KOPT-K1 (cell line): Measurements from ENCODE around the gene RBM11.
"Not testable (repeated sequence)": the region's sequence is repeated elsewhere in the genome, so short reads cannot be mapped to it uniquely, and the experiment has no call there.

ENCODE experiments used
- H3K27ac ChIP-seq: fragments of 200-600 bp; sonication (generic); 2 replicates; pipeline ENCODE4 v1.5.1; 2016; ENCODE audit warnings: antibody characterized with exemption, mild to moderate bottlenecking, low read depth, low read length; ENCODE audit not compliant: poor library complexity, severe bottlenecking
- H3K36me3 ChIP-seq: fragments of 200-600 bp; sonication (generic); 2 replicates; pipeline ENCODE4 v1.5.1; 2017; ENCODE audit warnings: antibody characterized with exemption, mild to moderate bottlenecking, low read length, moderate library complexity; ENCODE audit not compliant: insufficient read depth
- H3K9me3 ChIP-seq: fragments of 200-600 bp; sonication (generic); 2 replicates; pipeline ENCODE4 v1.5.1; 2017; ENCODE audit warnings: antibody characterized with exemption, low read length, mild to moderate bottlenecking; ENCODE audit not compliant: insufficient read depth, poor library complexity, severe bottlenecking

Gene RBM11

GRCh38 chr21:14215971-14216641 is at the start of gene RBM11:
Gene RBM11 (plus strand): TSS chr21:14216157. CDS start chr21:14216187, 30 bp downstream.
- H3K27ac ChIP-seq, result no peak within 1 kb of the TSS
- no peaks in the 10 kb centered on the region for H3K36me3 ChIP-seq
- H3K9me3 ChIP-seq, result no peaks in the 10 kb centered on the region

- H3K9me3 ChIP-seq, H3K36me3 ChIP-seq, H3K27ac ChIP-seq: not testable (repeated sequence)
These were observed 49.3 kb upstream of the RBM11 start for GRCh38 chr21:14166463-14167223.

GRCh38 chr21:14206222-14206621 is 9.7 kb upstream of the RBM11 start:
- Histone ChIP-seq H3K36me3 (no peaks in the 10 kb centered on the region), H3K9me3 (no peaks in the 10 kb centered on the region), H3K27ac (no peak overlapping the region)

GRCh38 chr21:14210738-14211137 is 5.2 kb upstream of the RBM11 start, which contains the start of gene LIPI:
Gene LIPI (minus strand): TSS chr21:14210955. CDS start chr21:14210845, 110 bp downstream.
- Histone ChIP-seq H3K9me3 (no peaks in the 10 kb centered on the region), H3K27ac (no peak within 1 kb of the TSS), H3K36me3 (no peaks in the 10 kb centered on the region)

GRCh38 chr21:14213164-14213563 is 2.8 kb upstream of the RBM11 start:
- Histone ChIP-seq H3K9me3 (no peaks in the 10 kb centered on the region), H3K36me3 (no peaks in the 10 kb centered on the region), H3K27ac (no peak overlapping the region)

GRCh38 chr21:14223365-14223764 is 7.4 kb downstream of the RBM11 start:
- Histone ChIP-seq H3K9me3 (peaks cover under 1% of the 10 kb centered on the region), H3K27ac (no peak overlapping the region), H3K36me3 (no peaks in the 10 kb centered on the region)

- no peak overlapping the region for H3K27ac ChIP-seq
- peaks cover 21% of the 10 kb centered on the region for H3K9me3 ChIP-seq
- no peaks in the 10 kb centered on the region for H3K36me3 ChIP-seq
These were observed 13.4 kb downstream of the RBM11 start for GRCh38 chr21:14229399-14229798.

- H3K36me3 ChIP-seq, result no peaks in the 10 kb centered on the region
- no peak overlapping the region for H3K27ac ChIP-seq
- H3K9me3 ChIP-seq, result peaks cover 3% of the 10 kb centered on the region
These were observed 19.1 kb downstream of the RBM11 start for GRCh38 chr21:14235101-14235500.

GRCh38 chr21:14236180-14236579 is 20.2 kb downstream of the RBM11 start:
- H3K9me3 ChIP-seq, result no peaks in the 10 kb centered on the region
- H3K27ac ChIP-seq, result no peak overlapping the region
- H3K36me3 ChIP-seq, result no peaks in the 10 kb centered on the region

GRCh38 chr21:14239281-14239680 is 23.3 kb downstream of the RBM11 start:
- Histone ChIP-seq H3K27ac (no peak overlapping the region), H3K9me3 (no peaks in the 10 kb centered on the region), H3K36me3 (no peaks in the 10 kb centered on the region)

- H3K36me3 ChIP-seq, result no peaks in the 10 kb centered on the region
- H3K27ac ChIP-seq, result no peak overlapping the region
- H3K9me3 ChIP-seq, result no peaks in the 10 kb centered on the region
These were observed 25.3 kb downstream of the RBM11 start for GRCh38 chr21:14241297-14241696.

- Histone ChIP-seq H3K36me3 (no peaks in the 10 kb centered on the region), H3K9me3 (no peaks in the 10 kb centered on the region), H3K27ac (no peak overlapping the region)
These were observed 27.5 kb downstream of the RBM11 start for GRCh38 chr21:14243461-14243860.

- Histone ChIP-seq H3K27ac (no peak overlapping the region), H3K9me3 (no peaks in the 10 kb centered on the region), H3K36me3 (no peaks in the 10 kb centered on the region)
These were observed 27.9 kb downstream of the RBM11 start for GRCh38 chr21:14243874-14244273.

GRCh38 chr21:14244911-14245310 is 29.0 kb downstream of the RBM11 start:
- H3K36me3 ChIP-seq, result no peaks in the 10 kb centered on the region

GRCh38 chr21:14245711-14246110 is 29.8 kb downstream of the RBM11 start:
- Histone ChIP-seq H3K36me3 (no peaks in the 10 kb centered on the region), H3K9me3 (no peaks in the 10 kb centered on the region), H3K27ac (no peak overlapping the region)

More at GRCh38 chr21:14244911-14245310, 29.0 kb downstream of the RBM11 start:
- Histone ChIP-seq H3K9me3 (no peaks in the 10 kb centered on the region), H3K27ac (no peak overlapping the region)

GRCh38 chr21:14251336-14251735 is 35.4 kb downstream of the RBM11 start:
- Histone ChIP-seq H3K9me3 (no peaks in the 10 kb centered on the region), H3K27ac (no peak overlapping the region), H3K36me3 (no peaks in the 10 kb centered on the region)
